Subcutaneous adipose tissue (tissue), 4 donors: ENCODE measurements around the gene NSMF. TPM values are rescaled to one million over a fixed set of nuclear protein-coding genes. Genes with fewer than 3 reads are reported as not detected.

Source experiments
- total RNA-seq, 4 donors: library from RNA; depleted of rRNA; stranded (reverse); fragments of >200 nt; gene quantifications; one replicate each; pipeline ENCODE4 v1.1.0, GENCODE V29; 2016
- TF ChIP-seq, protein P1 (sequence below): fragments of 450-650 bp; IDR thresholded peaks from one replicate; pipeline ENCODE4 v1.5.1; 2016; ENCODE audit warnings: low read depth, mild to moderate bottlenecking, control low read depth, antibody characterized with exemption, moderate library complexity

NSMF gene
- total RNA-seq, 4 donors from 2014 or later, result 17.7 to 37.5 (median 25.2) TPM

DNA sequence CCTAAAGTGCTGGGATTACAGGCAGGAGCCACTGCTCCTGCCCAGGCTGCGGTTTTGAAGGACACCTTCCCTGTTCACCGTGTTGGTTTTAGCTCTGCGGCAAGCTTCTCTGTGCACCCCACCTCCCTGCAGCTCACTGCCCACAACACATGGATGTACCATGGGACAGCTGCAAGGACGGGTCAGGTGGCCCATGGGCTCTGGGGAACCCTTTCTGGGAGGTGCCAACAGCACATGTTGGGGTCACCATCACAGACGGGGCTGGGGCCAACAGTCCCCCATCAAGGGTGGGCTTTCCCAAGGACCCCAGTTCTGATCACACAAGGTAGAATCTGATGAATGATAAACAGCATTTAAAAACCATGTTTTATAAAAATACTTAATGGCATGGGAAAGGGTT is 43.7 kb downstream of the NSMF start:
- TF ChIP-seq, protein P1, sequence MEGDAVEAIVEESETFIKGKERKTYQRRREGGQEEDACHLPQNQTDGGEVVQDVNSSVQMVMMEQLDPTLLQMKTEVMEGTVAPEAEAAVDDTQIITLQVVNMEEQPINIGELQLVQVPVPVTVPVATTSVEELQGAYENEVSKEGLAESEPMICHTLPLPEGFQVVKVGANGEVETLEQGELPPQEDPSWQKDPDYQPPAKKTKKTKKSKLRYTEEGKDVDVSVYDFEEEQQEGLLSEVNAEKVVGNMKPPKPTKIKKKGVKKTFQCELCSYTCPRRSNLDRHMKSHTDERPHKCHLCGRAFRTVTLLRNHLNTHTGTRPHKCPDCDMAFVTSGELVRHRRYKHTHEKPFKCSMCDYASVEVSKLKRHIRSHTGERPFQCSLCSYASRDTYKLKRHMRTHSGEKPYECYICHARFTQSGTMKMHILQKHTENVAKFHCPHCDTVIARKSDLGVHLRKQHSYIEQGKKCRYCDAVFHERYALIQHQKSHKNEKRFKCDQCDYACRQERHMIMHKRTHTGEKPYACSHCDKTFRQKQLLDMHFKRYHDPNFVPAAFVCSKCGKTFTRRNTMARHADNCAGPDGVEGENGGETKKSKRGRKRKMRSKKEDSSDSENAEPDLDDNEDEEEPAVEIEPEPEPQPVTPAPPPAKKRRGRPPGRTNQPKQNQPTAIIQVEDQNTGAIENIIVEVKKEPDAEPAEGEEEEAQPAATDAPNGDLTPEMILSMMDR, result no peak

DNA sequence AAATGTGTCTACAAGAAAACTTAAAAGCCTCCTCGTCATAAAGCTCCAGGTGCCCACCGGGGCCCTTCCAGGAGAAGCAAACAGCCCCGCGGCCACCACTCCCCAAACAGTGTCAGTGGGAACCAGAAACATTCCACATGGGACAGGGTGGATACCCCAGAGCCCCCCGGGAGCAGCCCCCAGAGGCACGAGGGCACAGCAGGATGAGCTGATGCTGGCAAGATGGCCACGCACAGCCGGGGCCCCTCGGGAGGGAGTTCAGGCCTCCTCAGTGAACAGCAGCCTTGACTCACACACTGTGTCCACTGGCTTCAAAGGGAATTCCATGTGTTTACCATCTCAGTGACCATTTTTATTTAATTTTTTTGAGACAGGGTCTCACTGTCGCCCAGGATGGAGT is 46.7 kb downstream of the NSMF start:
- TF ChIP-seq, protein P1, result no peak

DNA sequence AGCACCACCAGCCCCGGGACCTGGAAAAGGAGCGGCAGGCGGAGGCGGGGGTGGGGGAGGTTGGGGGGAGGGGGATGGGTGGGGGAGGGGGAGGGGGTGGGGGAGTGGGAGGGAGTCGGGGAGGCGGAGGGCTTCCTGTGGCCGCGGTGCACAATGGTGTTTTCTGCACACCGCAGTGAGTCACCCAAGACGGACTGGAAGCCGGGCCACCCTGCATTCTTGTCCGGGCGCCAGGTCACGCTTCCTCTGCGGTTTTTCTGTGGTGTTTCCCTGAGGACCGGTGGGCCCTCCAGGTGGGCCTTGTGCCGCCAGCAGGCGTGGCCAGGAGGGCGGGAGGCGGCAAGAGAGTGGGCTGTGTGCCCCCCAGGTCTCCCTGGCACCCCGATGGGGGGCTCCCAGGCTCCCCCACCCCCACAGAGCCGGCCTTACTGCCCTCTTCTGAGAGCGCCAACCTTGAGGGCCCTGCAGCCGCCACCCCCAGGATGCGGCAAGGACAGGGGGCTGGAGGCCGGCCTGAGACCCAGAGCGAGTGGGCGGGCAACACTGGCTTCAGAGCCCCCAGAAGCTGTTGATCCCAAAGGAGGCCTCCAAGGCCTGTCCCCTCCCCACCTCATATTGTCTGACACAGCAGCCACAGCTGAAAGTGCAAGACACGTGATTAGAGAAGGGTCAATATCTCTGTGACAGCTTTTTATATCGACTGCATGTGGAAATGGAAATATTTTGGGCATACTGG is 47.3 kb downstream of the NSMF start:
- TF ChIP-seq, protein P1, result no peak

DNA sequence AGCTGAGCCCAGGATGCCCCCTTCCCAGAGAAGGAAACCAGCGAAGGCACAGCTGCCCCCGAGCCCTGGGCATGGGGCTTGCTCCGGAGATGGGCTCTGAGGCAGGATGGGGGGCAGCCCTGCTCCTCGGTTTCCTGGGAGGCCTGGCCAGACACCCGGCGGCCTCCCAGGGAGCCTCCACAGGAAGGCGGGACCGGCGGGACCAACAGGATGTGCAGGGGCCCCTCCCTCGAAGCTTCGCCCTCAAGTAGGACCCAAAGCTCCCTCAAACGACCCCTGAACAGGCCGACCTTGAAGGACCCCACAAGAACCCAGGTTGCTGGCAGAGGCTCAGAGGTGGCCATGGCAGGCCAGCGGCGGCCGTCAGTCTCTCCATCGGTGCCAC is 47.9 kb downstream of the NSMF start:
- TF ChIP-seq, protein P1, result no peak

DNA sequence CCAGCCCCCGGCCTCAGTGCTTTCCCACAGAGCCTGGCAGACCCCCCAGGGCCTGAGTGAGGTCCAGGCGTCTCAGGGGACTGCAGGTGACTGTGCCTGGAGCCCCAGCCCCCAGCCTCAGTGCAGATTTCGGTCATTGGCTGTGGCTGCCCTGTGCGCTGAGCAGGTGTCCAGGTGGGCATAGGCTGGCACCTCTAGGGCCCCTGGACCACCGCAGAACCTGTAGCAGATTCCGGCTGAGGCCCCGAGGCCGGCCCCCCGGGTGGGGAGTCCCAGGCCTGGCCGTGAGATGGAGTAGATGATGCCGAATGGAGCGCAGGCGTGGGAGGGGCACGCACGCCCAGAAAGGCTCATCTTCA is 48.3 kb downstream of the NSMF start:
- TF ChIP-seq, protein P1, result no peak

DNA sequence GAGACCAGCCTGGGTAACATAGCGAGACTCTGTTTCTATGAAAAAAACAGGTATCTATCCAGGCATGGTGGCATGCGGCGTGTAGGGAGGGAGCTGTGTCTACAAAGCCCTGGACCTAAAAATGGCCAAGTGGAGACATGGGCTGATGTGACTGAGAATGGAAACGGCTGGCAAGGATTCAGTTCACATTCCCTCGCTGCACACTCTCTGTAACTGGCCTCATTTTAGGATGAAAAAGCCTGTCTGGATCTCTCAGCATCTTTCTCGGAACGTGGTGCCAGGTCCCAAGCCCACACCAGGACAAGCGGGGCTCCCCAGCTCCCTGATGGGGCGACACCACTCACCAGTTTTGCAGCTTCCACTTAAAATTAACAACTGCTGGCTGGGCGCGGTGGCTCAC is 49.6 kb downstream of the NSMF start:
- TF ChIP-seq, protein P1, result no peak

DNA sequence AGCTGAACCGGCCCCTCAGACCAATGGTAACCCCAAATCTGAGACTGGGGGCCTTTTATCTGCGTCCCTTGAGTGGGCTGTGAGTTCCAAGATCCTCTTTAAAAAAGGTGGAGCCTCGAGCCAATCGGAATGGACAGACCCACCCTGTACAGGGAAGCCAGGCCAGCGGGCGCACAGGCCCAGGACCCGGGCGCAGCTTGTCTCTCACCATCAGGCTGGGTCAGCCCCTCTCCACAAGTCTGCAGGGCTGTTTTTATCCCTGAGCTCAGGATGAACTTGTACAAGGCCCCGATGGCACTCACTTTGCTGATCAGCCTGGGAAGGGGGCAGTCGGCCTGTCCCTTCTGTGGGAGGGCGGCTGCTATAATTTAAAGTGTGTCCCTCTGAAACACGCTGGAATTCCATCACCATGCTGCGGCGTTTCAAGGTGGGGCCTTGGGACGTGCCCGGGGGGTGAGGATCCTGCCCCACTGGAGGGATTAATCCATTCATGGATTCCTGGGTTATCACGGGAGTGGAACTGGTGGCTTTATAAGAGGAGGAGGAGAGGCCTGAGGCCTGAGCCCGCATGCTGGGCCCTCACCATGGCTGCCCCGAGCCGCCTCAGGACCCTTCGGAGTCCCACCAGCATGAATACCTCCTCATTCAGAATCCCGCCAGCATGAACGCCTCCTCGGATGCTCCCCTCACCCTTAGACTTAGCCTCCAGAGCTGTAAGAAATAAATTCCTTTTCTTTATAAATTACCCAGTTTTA is 50.3 kb downstream of the NSMF start:
- TF ChIP-seq, protein P1, result no peak
